ENCODE results near the gene RPS6KA3. TPM values are rescaled to one million over a fixed set of nuclear protein-coding genes. Genes with fewer than 3 reads are reported as not detected.

The RPS6KA3 gene
- total RNA-seq, 1 donor, result 41.5 TPM

DNA sequence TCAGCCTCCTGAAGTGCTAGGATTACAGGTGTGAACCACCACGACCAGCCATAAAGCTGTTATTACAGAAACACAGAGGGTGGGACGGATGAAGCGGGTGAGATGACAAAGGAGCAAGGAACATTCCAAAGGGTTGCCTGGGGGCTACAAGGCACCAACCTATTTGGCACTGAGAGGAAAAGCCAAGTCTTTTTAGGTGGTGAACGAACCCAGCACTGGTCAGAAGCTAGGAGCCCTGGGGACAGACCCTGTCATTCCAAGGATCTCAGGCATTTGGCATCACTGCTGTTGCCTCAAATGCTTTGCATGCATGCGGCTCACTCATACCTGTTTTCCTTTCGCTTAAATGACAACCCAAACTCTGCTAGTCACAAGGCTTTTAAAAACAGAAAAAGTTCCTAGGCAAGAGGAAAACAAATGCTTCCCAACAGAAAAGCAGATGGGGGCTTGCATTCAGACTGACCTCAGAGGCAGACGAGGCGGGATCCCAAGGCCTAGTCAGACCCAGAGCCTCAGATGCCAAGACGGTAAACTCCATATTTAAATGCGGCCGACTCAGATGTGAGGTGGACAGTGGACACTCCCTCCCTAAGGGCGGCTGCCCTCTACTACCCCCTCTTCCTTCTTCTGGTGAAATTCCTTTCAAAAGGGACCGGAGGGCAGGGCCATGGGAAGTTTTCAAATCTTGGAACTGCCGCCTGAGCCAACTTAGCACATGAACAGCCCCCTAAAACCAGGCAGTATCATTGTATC lies 154.5 kb downstream of the RPS6KA3 start:
- no peak for DNase-seq (ENCODE audit: low read depth in 2 of 3, low spot score in 2 of 3)

DNA sequence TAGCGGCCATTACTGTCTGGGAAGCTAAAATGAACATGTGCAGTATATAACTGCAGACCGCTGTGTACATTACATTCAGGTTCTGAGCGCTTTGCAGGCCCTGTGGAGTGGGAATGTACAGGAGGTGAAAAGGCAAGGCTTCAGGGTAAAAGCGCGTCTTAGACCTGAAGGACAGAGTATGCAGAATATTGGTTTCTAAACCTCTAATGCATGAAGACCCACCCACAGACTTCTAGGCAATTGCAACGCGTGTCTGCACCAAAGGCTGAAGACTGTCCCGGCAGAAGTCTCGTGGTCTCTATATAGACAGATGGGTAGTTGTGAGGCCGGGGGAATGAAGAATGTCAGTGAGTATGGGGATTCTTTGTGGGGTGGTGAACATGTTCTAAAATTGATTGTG lies 155.4 kb downstream of the RPS6KA3 start:
- no peak for DNase-seq (ENCODE audit: low read depth in 2 of 3, low spot score in 2 of 3)

DNA sequence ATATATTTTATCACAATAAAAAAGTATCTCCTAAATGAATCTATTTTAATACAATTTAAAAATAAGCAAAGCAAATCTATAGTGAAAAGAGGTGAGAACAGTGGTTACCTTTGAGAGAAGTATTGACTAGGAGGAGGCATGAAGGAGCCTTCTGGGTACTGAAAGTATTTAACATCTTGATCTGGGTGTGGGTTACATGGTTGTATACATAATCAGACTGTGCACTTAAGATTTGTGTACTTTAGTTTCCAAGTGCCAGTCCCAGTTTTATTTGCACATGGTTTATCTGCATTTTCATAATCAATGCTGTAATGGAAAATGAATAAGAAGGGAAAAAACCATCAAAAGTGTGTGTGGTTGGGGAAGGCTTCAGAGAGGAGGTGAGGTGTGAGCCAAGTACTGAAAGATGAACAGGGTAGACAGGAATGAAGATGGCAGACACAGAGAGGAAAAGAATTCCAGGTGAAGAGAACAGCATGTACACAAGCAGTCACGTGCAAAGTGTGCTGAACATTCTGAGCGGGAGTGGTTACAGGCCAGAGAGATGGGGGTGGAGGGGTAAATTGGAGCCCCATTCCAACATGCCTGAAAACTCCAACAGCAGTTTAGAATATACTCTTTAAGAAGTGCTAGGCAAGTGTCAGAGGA lies 164.7 kb downstream of the RPS6KA3 start:
- DNase-seq (ENCODE audit: low read depth in 2 of 3, low spot score in 2 of 3), result no peak

Small RNAs within 50 kb of the gene (small RNA-seq; reads per million reads assigned to genes)
- gene RF00493, result 25.2 reads per million, percentile 95 among the genes with 10 or more reads in this experiment
- gene RF00494, result not detected

Other genes starting within 250 kb of the RPS6KA3 start
- 0.27 TPM for gene MAP7D2, start 150.0 kb downstream of the RPS6KA3 start, total RNA-seq
- gene EIF1AX, start 125.1 kb downstream of the RPS6KA3 start, total RNA-seq, result 10.8 TPM